Subcutaneous adipose tissue (tissue), 4 donors: ENCODE results near the gene DDX28. TPM values are rescaled to one million over a fixed set of nuclear protein-coding genes. Genes with fewer than 3 reads are reported as not detected.

Experiments
- CTCF ChIP-seq: fragments of 450-650 bp; IDR thresholded peaks from one replicate; pipeline ENCODE4 v1.5.1; 2016; ENCODE audit warnings: low read depth, mild to moderate bottlenecking, control low read depth, antibody characterized with exemption, moderate library complexity
- total RNA-seq, 4 donors: library from RNA; depleted of rRNA; stranded (reverse); fragments of >200 nt; gene quantifications; one replicate each; pipeline ENCODE4 v1.1.0, GENCODE V29; 2016

DDX28 gene
- total RNA-seq, 4 donors from 2014 or later: 6.2 to 8.5 (median 7.2) TPM

- TF ChIP-seq CTCF: no peak
Measured at GRCh38 chr16:68055395-68055794, 32.4 kb upstream of the DDX28 start.

- TF ChIP-seq CTCF: no peak
Measured at GRCh38 chr16:68049449-68049848, 26.4 kb upstream of the DDX28 start.

DNA sequence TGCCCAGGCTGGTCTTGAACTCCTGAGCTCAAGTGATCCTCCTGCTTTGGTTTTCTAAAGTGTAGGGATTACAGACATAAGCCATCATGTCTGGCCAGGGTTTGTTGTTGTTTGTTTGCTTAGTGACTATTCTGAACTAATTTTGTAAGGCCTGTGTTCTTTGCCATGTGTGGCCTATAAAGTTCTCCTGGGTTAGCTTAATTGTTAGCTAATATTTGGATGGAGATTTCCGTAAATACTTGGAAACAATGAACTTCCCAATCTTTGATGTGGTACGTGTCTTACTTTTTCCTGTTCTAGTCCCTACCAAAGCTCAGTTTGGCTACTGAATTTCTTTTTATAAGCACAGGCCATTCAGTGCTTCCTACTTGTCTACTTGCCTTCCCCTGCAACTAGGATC is 25.0 kb upstream of the DDX28 start:
- TF ChIP-seq CTCF: no peak

- no peak for TF ChIP-seq CTCF
Measured at GRCh38 chr16:68046106-68046505, 23.1 kb upstream of the DDX28 start.

- no peak for TF ChIP-seq CTCF
Measured at GRCh38 chr16:68041783-68042182, 18.8 kb upstream of the DDX28 start.

- no peak for TF ChIP-seq CTCF
Measured at GRCh38 chr16:68040506-68041288, 17.7 kb upstream of the DDX28 start.

GRCh38 chr16:68037841-68038597 is 15.0 kb upstream of the DDX28 start:
- TF ChIP-seq CTCF: no peak
